Skin of body (tissue), 3 donors: ENCODE data around the gene KLHL35. TPM values are rescaled to one million over a fixed set of nuclear protein-coding genes. Genes with fewer than 3 reads are reported as not detected.
"Not testable (repeated sequence)": the region's sequence is repeated elsewhere in the genome, so short reads cannot be mapped to it uniquely, and the experiment has no call there.

Source experiments
- DNase-seq: peaks from one replicate; lab custom pipeline; 2025; lab: John Stamatoyannopoulos, UW
- small RNA-seq: library from RNA; depleted of rRNA; stranded (forward); fragments of <200 nt; gene quantifications from one replicate; pipeline ENCODE3, GENCODE V24; 2014; ENCODE audit warnings: low replicate concordance
- total RNA-seq: library from RNA; depleted of rRNA; stranded (reverse); fragments of >200 nt; gene quantifications from one replicate; pipeline ENCODE4 v1.2.3, GENCODE V29; 2014

KLHL35 gene
- total RNA-seq, 1 donor from 2014 or later, result 0.99 TPM

- no peak for DNase-seq
Observed at GRCh38 chr11:75394085-75394840, 38.7 kb downstream of the KLHL35 start.

GRCh38 chr11:75389925-75390324 lies 43.1 kb downstream of the KLHL35 start:
- DNase-seq, result no peak

GRCh38 chr11:75389276-75389605 lies 43.8 kb downstream of the KLHL35 start:
- DNase-seq, result no peak

- peak; percentile 58 for DNase-seq
Observed at GRCh38 chr11:75388386-75389275, 44.4 kb downstream of the KLHL35 start.

- no peak for DNase-seq
Observed at GRCh38 chr11:75387736-75388294, 45.2 kb downstream of the KLHL35 start.

GRCh38 chr11:75386942-75387630 lies 45.9 kb downstream of the KLHL35 start:
- DNase-seq, result no peak

GRCh38 chr11:75384438-75385080 lies 48.4 kb downstream of the KLHL35 start:
- DNase-seq, result peak; percentile 25

GRCh38 chr11:75383246-75383645 lies 49.8 kb downstream of the KLHL35 start:
- DNase-seq, result no peak

GRCh38 chr11:75380716-75381420 lies 52.1 kb downstream of the KLHL35 start:
- no peak for DNase-seq

- no peak for DNase-seq
Observed at GRCh38 chr11:75380245-75380644, 52.8 kb downstream of the KLHL35 start.

- not testable (repeated sequence) for DNase-seq
Observed at GRCh38 chr11:75378776-75379175, 54.2 kb downstream of the KLHL35 start.

- no peak for DNase-seq
Observed at GRCh38 chr11:75376175-75376574, 56.8 kb downstream of the KLHL35 start.

GRCh38 chr11:75375626-75376025 lies 57.4 kb downstream of the KLHL35 start:
- no peak for DNase-seq

- no peak for DNase-seq
Observed at GRCh38 chr11:75374646-75375045, 58.4 kb downstream of the KLHL35 start.

GRCh38 chr11:75373201-75373600 lies 59.8 kb downstream of the KLHL35 start:
- DNase-seq, result no peak

Small RNA genes within 50 kb of the gene (small RNA-seq; reads per million reads assigned to genes)
- gene SNORD15A (not detected), gene SNORD15B (91.7 reads per million, percentile 96 among the genes with 10 or more reads in this experiment)

Other genes with a start within 250 kb of the KLHL35 start
- gene TPBGL, start 192.4 kb downstream of the KLHL35 start, total RNA-seq, result not detected
- 22.5 TPM for gene ARRB1, start 81.5 kb downstream of the KLHL35 start, total RNA-seq
- gene RPS3, start 33.7 kb downstream of the KLHL35 start, total RNA-seq, result 1,432 TPM
- 9.6 TPM for gene GDPD5, start 92.7 kb upstream of the KLHL35 start, total RNA-seq
- 311 TPM for gene SERPINH1, start 129.1 kb upstream of the KLHL35 start, total RNA-seq
- 1.9 TPM for gene MAP6, start 235.8 kb upstream of the KLHL35 start, total RNA-seq